ENCODE data around the gene NDUFB6.
A peak's percentile ranks its signal among the peaks of the same experiment; 100 is the strongest.

NDUFB6 gene

DNA sequence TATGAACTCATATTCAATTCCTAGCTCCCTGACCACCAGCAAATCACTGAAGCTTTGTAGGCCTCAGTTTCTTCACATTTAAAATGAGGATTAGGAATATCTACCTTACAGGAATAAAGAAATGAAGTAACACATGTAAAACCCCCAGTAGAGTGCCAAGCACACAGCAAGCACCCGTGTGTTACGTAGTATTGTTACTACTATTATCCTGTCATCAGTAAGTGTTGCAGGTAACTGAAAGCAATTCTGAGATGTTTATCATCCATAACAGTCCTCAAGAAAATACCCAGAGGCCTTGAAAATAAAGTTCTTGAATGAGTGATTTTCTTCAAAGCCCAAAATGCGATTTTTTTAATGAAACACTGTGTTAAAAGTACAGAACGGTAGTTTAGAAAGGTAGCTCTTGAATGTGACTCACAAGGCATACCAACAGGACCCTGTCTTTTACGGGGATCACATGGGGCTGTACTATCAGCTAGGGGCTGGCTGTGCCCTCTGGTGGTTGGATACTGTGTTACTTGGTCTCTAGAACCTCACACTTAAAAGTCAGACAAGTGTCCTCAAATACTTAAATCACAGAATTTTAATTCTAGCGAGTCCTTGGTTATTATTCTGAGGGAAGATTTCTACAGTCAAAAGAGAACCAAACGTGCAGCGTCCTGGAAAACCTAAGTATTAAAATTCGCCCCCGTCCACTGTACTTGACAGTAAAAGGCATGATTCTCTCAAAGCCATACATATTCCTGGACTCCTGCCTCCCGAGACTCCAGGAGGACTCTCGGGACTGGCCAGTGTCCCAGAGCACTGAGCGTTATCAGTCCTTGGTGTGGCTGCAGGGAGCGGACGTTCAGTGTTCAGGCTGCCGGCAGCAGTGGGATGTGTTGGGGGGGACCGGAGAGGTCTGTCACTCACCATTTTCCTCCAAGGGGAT, 725 bp downstream of the NDUFB6 start:
- Histone ChIP-seq H3K27me3 (ENCODE audit: control insufficient read depth in 2 of 2, insufficient read depth in 2 of 2, low read length in 2 of 2) (peaks cover 0 to 4% of the 10 kb centered on the region in 2 donors), H3K36me3 (ENCODE audit: control insufficient read depth in 2 of 2, insufficient read depth in 2 of 2, low read length in 2 of 2) (peaks cover 0 to 5% of the 10 kb centered on the region in 2 donors), H3K4me3 (ENCODE audit: low read length in 2 of 2) (peak overlapping the region; percentile 92 to 98), H3K9ac (ENCODE audit: low read depth in 1 of 2, low read length in 2 of 2) (peak overlapping the region; percentile 95 to 96), H3K27ac (ENCODE audit: low read depth in 2 of 2, low read length in 2 of 2) (peak overlapping the region; percentile 93 to 96), H3K9me3 (ENCODE audit: control insufficient read depth in 2 of 2, low read length in 2 of 2) (no peaks in the 10 kb centered on the region), H3K4me1 (ENCODE audit: control insufficient read depth in 2 of 2, insufficient read depth in 2 of 2, low read length in 2 of 2) (peaks cover 6 to 16% of the 10 kb centered on the region in 2 donors)

DNA sequence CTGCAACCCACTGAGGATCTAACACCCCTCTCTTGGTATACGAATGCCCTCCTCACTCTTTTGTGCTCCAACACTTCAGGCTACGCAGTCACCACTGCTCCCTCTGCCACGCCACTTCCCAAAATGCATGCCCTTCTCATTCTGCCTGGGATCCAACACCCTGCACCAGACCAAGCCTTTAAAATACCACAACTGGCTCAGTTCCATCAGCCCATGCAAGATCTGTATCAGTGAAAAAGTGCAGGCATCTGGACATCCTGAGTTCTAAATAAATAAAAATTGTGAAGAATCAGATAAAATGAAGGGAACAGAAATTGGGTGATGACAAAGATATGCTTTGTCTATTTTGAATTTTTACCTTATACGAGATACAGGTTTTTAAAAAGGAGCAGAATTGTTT, 2.7 kb downstream of the NDUFB6 start:
- Histone ChIP-seq H3K4me1 (ENCODE audit: control insufficient read depth in 2 of 2, insufficient read depth in 2 of 2, low read length in 2 of 2) (peaks cover 6 to 16% of the 10 kb centered on the region in 2 donors), H3K36me3 (ENCODE audit: control insufficient read depth in 2 of 2, insufficient read depth in 2 of 2, low read length in 2 of 2) (peaks cover 2 to 21% of the 10 kb centered on the region in 2 donors), H3K27ac (ENCODE audit: low read depth in 2 of 2, low read length in 2 of 2) (no peak overlapping the region), H3K9me3 (ENCODE audit: control insufficient read depth in 2 of 2, low read length in 2 of 2) (no peaks in the 10 kb centered on the region), H3K9ac (ENCODE audit: low read depth in 1 of 2, low read length in 2 of 2) (no peak overlapping the region), H3K27me3 (ENCODE audit: control insufficient read depth in 2 of 2, insufficient read depth in 2 of 2, low read length in 2 of 2) (no peaks in the 10 kb centered on the region), H3K4me3 (ENCODE audit: low read length in 2 of 2) (no peak overlapping the region)

- Histone ChIP-seq H3K36me3 (ENCODE audit: control insufficient read depth in 2 of 2, insufficient read depth in 2 of 2, low read length in 2 of 2) (peaks cover 5 to 28% of the 10 kb centered on the region in 2 donors), H3K9ac (ENCODE audit: low read depth in 1 of 2, low read length in 2 of 2) (no peak overlapping the region), H3K4me3 (ENCODE audit: low read length in 2 of 2) (no peak overlapping the region), H3K9me3 (ENCODE audit: control insufficient read depth in 2 of 2, low read length in 2 of 2) (no peaks in the 10 kb centered on the region), H3K27ac (ENCODE audit: low read depth in 2 of 2, low read length in 2 of 2) (no peak overlapping the region), H3K4me1 (ENCODE audit: control insufficient read depth in 2 of 2, insufficient read depth in 2 of 2, low read length in 2 of 2) (peaks cover 1 to 5% of the 10 kb centered on the region in 2 donors), H3K27me3 (ENCODE audit: control insufficient read depth in 2 of 2, insufficient read depth in 2 of 2, low read length in 2 of 2) (no peaks in the 10 kb centered on the region)
Observed at GRCh38 chr9:32566770-32567169, 6.2 kb downstream of the NDUFB6 start.

GRCh38 chr9:32565967-32566366, 7.0 kb downstream of the NDUFB6 start:
- Histone ChIP-seq H3K36me3 (ENCODE audit: control insufficient read depth in 2 of 2, insufficient read depth in 2 of 2, low read length in 2 of 2) (peaks cover 5 to 28% of the 10 kb centered on the region in 2 donors), H3K4me1 (ENCODE audit: control insufficient read depth in 2 of 2, insufficient read depth in 2 of 2, low read length in 2 of 2) (no peaks in the 10 kb centered on the region), H3K27me3 (ENCODE audit: control insufficient read depth in 2 of 2, insufficient read depth in 2 of 2, low read length in 2 of 2) (no peaks in the 10 kb centered on the region), H3K4me3 (ENCODE audit: low read length in 2 of 2) (no peak overlapping the region), H3K27ac (ENCODE audit: low read depth in 2 of 2, low read length in 2 of 2) (no peak overlapping the region), H3K9ac (ENCODE audit: low read depth in 1 of 2, low read length in 2 of 2) (no peak overlapping the region), H3K9me3 (ENCODE audit: control insufficient read depth in 2 of 2, low read length in 2 of 2) (no peaks in the 10 kb centered on the region)

DNA sequence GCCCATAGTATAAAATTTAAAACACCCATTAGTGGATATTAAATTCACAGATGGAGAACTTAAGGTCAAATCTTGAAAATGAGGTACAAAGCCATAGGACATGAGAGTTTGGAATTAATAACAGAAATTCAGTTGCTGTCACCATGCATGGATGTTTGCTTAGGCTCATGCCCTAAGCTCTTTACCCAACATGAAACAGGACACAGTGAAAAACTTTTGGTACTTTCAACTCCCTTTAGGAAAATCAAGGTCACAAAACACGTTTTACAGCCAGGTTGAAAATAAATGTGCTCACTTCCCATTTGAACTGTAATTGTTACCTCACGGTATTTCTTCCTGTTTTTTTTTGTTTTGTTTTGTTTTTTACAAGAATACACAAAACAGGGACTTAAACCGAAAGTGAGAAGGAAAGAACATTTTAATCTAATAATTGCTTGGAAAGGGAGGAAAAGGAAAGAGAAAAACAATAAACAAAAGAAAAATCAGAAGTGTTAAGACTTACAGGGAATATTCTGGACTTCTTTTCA, 14.5 kb downstream of the NDUFB6 start:
- Histone ChIP-seq H3K36me3 (ENCODE audit: control insufficient read depth in 2 of 2, insufficient read depth in 2 of 2, low read length in 2 of 2) (no peaks in the 10 kb centered on the region), H3K9me3 (ENCODE audit: control insufficient read depth in 2 of 2, low read length in 2 of 2) (no peaks in the 10 kb centered on the region), H3K4me1 (ENCODE audit: control insufficient read depth in 2 of 2, insufficient read depth in 2 of 2, low read length in 2 of 2) (no peaks in the 10 kb centered on the region), H3K27ac (ENCODE audit: low read depth in 2 of 2, low read length in 2 of 2) (no peak overlapping the region), H3K4me3 (ENCODE audit: low read length in 2 of 2) (no peak overlapping the region), H3K9ac (ENCODE audit: low read depth in 1 of 2, low read length in 2 of 2) (no peak overlapping the region), H3K27me3 (ENCODE audit: control insufficient read depth in 2 of 2, insufficient read depth in 2 of 2, low read length in 2 of 2) (no peaks in the 10 kb centered on the region)

DNA sequence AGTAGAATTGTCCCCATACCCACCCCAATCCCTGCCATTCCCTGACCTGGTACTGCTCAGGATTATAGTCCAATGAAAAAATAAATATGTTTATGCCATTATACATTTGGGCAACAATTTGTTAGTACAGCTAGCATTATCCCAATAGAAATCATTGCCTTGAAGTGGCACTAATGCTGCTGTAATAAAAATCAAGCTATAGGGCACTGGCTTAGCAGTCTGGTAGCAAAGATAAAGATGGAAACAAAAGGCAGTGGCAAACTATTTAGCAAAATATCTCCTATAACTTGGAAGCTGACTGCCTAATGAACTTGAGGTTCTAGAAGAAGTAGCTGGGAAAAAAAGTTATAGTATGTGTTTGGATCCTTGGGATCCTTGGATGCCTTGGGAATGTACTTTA, 18.4 kb downstream of the NDUFB6 start:
- no peaks in the 10 kb centered on the region for H3K27me3 ChIP-seq (ENCODE audit: control insufficient read depth in 2 of 2, insufficient read depth in 2 of 2, low read length in 2 of 2)
- H3K4me3 ChIP-seq (ENCODE audit: low read length in 2 of 2) = no peak overlapping the region
- no peaks in the 10 kb centered on the region for H3K9me3 ChIP-seq (ENCODE audit: control insufficient read depth in 2 of 2, low read length in 2 of 2)
- no peak overlapping the region for H3K27ac ChIP-seq (ENCODE audit: low read depth in 2 of 2, low read length in 2 of 2)
- no peak overlapping the region for H3K9ac ChIP-seq (ENCODE audit: low read depth in 1 of 2, low read length in 2 of 2)
- no peaks in the 10 kb centered on the region for H3K36me3 ChIP-seq (ENCODE audit: control insufficient read depth in 2 of 2, insufficient read depth in 2 of 2, low read length in 2 of 2)
- H3K4me1 ChIP-seq (ENCODE audit: control insufficient read depth in 2 of 2, insufficient read depth in 2 of 2, low read length in 2 of 2) = peaks cover 6% of the 10 kb centered on the region in 2 donors

DNA sequence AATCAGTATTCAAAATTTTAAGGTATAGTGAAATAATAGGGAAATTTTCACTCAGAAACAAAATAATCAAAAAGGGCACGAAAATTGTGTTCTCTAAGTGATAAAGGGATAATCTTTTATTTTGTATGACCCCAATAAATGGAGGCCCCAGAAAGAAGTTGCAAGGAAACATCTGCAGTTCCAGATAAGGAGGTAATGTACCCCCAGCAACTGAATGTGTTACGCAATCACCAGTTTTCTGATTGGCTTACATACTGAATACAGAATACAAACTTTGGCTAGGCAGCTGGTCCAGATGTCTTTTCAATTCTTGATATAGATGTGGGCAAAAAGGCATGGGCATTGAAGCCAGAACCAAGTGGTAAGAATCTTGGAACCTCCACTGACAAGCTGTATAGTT, 18.9 kb downstream of the NDUFB6 start:
- Histone ChIP-seq H3K4me1 (ENCODE audit: control insufficient read depth in 2 of 2, insufficient read depth in 2 of 2, low read length in 2 of 2) (peaks cover 6% of the 10 kb centered on the region in 2 donors), H3K9me3 (ENCODE audit: control insufficient read depth in 2 of 2, low read length in 2 of 2) (no peaks in the 10 kb centered on the region), H3K9ac (ENCODE audit: low read depth in 1 of 2, low read length in 2 of 2) (no peak overlapping the region), H3K27me3 (ENCODE audit: control insufficient read depth in 2 of 2, insufficient read depth in 2 of 2, low read length in 2 of 2) (no peaks in the 10 kb centered on the region), H3K36me3 (ENCODE audit: control insufficient read depth in 2 of 2, insufficient read depth in 2 of 2, low read length in 2 of 2) (no peaks in the 10 kb centered on the region), H3K27ac (ENCODE audit: low read depth in 2 of 2, low read length in 2 of 2) (no peak overlapping the region), H3K4me3 (ENCODE audit: low read length in 2 of 2) (no peak overlapping the region)

DNA sequence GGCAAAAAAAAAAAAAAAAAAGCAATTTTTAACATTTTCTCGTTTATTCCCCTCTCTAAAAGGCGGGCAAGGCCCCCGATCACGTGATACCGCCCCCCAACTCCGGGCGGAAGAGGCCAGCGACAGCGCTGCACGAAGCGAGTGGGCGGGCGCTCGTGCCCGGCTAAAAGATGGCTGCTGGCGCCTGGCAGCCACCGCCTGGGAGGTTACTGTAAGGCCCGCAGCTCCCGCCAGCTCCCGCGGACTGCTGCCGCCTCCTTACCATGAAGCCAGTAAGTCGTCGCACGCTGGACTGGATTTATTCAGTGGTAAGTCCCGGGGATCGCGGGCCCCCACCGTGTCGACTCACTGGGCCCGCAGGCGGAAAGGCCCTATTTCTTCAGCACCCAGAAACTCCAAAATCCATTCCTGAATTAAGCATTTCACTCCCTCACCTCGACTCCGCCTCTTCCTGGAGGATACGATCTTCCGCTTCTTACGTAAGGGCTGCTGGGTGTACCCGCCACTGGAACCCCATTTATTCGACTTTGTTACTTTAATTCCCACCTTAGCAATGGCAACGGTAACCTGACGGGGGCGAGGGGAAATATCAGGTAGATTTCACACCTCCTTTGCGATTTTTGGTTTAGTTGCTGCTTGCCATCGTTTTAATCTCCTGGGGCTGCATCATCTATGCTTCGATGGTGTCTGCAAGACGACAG, 20.6 kb downstream of the NDUFB6 start, which contains the start of the genes SMIM27 and TOPORS:
SMIM27 (plus strand) TSS at position 156 of the 701 bp plus-strand sequence; CDS start at position 264, 108 bp downstream.
TOPORS (minus strand) TSS at position 415 of the 701 bp plus-strand sequence; CDS start at position 265, 150 bp downstream.
- Histone ChIP-seq H3K4me1 (ENCODE audit: control insufficient read depth in 2 of 2, insufficient read depth in 2 of 2, low read length in 2 of 2) (peaks cover 6% of the 10 kb centered on the region in 2 donors), H3K9ac (ENCODE audit: low read depth in 1 of 2, low read length in 2 of 2) (peak within 1 kb of the TSS; percentile 81 to 95), H3K27me3 (ENCODE audit: control insufficient read depth in 2 of 2, insufficient read depth in 2 of 2, low read length in 2 of 2) (no peaks in the 10 kb centered on the region), H3K27ac (ENCODE audit: low read depth in 2 of 2, low read length in 2 of 2) (peak within 1 kb of the TSS; percentile 90 to 96), H3K36me3 (ENCODE audit: control insufficient read depth in 2 of 2, insufficient read depth in 2 of 2, low read length in 2 of 2) (no peaks in the 10 kb centered on the region), H3K4me3 (ENCODE audit: low read length in 2 of 2) (peak within 1 kb of the TSS; percentile 84 to 96), H3K9me3 (ENCODE audit: control insufficient read depth in 2 of 2, low read length in 2 of 2) (no peaks in the 10 kb centered on the region)

DNA sequence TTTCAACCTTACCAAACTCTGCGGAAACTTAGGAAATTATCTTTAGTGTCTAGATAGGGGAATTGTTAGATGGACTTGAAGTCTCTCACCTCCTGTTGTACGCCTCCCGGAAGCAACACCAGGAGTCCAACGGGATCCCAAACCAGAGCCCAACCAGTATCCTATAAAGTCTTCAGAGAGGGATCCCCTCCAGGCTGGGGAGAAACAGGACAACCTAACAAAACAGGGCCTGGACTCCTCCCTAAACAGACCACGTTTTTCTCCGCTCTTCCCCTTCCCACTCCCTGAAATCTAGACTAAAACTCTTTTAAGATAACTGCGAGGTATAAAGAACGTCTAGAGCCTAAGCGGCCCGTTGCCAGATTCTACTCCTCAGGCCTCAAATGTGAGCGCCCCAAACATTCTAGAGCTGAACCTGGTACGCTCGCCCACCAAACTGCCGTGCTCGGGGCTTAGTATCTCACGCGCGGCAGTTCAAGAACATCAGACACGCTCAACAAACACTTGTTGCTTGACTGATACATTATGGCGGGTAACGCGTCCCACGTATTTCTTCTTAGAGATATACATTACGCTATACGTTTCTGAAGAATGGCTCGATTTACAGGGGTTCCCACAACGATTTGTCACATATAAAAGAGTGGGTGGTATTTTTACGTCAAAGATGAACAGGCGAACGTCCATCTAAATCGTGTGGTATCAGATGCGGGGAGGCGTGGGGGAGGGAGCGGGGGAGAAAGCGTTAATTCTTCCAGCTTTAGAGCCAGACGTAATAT, 21.5 kb downstream of the NDUFB6 start:
- peak overlapping the region; percentile 90 to 96 for H3K27ac ChIP-seq (ENCODE audit: low read depth in 2 of 2, low read length in 2 of 2)
- H3K4me3 ChIP-seq (ENCODE audit: low read length in 2 of 2) = peak overlapping the region; percentile 84 to 96
- H3K27me3 ChIP-seq (ENCODE audit: control insufficient read depth in 2 of 2, insufficient read depth in 2 of 2, low read length in 2 of 2) = no peaks in the 10 kb centered on the region
- H3K9ac ChIP-seq (ENCODE audit: low read depth in 1 of 2, low read length in 2 of 2) = peak overlapping the region; percentile 81 to 95
- H3K4me1 ChIP-seq (ENCODE audit: control insufficient read depth in 2 of 2, insufficient read depth in 2 of 2, low read length in 2 of 2) = peaks cover 6% of the 10 kb centered on the region in 2 donors
- no peaks in the 10 kb centered on the region for H3K36me3 ChIP-seq (ENCODE audit: control insufficient read depth in 2 of 2, insufficient read depth in 2 of 2, low read length in 2 of 2)
- no peaks in the 10 kb centered on the region for H3K9me3 ChIP-seq (ENCODE audit: control insufficient read depth in 2 of 2, low read length in 2 of 2)
